8988T (cell line): ENCODE measurements around the gene HABP4.

ENCODE experiments used
- DNase-seq: peaks from one replicate; pipeline ENCODE4 v3.0.0; 2011

Gene HABP4

DNA sequence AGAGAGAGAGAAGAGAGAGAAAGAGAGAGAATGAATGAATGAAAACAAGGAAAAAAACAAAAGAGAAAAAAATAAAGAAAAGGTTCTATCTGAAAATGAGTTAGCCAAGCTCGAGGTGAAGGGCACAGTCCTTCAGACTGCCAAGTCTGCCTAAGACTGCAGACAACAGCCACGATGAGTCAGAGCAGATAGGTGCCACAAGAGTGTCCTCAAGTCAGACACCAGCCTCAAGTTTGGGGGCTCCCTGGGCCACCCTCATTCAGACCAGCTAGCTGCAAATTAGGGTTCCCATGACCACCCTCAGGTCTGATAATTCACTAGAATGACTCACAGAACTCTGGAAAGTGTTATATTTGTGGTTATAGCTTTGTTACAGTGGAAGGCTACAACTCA is 13.9 kb upstream of the HABP4 start:
- no peak for DNase-seq

DNA sequence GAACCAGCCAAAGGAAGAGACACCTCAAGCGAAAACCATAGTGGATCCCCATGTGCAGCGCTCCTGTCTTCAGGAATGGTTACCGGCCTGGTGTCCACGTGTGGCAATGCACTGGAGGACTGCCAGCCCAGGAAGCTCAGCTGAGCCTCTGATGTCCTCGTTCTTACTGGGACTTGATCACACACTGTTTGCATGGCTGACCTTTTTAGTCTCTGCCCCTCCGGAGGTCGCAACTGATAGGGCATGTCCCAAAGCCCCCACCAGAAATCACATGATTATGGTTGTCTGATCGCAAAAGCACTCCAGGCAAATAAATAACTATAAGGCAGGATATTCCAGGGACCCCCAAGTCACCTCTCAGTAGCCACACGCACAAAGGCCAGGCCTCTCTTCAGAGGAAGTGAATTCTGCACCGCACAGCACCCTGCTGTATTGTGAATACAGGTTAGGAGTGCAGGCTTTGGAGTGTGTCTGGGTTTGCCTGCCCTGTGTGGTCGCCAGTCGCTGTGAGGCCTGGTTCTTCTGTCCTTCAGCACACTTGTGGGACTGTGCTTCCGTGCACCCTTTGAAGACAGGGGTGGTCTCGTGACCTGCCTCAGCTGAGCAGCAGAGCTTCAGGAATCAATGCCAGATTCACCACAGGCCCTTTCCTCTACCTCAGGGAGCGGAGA is 13.4 kb upstream of the HABP4 start:
- no peak for DNase-seq

DNA sequence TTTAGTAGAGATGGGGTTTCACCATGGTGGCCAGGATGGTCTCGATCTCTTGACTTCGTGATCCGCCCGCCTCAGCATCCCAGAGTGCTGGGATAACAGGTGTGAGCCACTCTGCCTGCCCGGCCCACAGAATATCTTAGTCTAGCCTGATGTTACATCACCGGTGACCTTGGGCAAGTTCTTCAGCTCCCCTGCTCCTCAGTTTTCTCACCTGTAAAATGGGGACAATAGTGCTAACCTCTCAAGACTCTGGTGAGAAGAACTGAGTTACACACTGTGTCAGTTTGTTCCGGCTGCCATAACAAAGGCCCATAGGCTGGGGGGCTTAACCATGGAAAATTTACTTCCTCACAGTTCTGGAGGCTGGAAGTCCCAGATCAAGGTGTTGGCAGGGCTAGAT is 12.5 kb upstream of the HABP4 start:
- DNase-seq, result no peak

DNA sequence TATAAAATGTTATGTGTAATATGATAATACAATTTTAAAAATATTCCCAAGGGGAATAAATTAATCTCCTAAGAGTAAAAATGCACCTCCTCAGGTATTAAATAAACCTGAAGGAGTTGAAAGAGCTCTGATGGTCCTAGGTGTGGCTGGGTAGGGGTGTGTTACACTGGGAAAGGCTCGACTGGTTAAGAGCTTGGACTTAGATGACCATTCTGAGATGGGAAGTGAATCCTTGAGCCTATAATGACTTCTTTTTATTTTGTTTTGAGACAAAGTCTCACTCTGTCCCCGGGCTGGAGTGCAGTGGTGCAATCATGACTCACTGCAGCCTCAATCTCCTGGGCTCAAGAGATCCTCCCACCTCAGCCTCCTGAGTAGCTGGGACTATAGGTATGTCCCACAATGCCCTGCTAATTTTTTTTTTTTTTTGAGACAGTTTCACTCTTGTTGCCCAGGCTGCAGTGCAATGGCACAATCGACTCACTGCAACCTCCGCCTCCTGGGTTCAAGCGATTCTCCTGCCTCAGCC is 9.2 kb upstream of the HABP4 start:
- no peak for DNase-seq

DNA sequence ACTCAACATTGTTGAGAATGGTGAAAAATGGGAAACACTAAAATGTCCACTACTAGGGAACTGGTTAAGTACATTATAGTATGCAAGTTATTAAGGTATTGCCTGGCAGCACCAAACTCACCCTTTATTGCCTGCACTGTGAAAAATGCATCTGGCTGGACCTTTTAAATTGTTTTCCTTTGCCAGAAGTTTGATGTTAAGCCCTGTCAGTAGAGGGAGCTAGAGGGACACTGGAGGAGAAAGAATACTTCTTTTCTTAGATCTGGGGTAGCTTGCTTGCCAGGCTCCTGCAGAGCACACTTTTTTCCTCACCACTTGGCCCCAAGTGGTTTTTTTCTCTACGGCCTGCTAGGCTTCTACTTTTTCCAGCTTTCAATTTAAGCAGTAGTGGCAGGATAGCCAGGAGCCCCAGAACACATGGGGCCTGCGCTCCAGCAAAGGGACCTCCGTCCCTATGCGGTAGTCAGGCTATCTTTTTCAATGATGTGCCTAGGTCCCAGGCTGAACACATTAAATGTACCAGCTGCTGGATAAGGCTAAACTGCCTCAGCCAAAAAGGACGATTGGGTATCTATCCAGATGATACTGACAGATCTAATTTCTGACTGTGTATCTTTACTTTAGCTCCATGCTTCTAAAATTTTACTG is 8.0 kb upstream of the HABP4 start:
- DNase-seq, result no peak

DNA sequence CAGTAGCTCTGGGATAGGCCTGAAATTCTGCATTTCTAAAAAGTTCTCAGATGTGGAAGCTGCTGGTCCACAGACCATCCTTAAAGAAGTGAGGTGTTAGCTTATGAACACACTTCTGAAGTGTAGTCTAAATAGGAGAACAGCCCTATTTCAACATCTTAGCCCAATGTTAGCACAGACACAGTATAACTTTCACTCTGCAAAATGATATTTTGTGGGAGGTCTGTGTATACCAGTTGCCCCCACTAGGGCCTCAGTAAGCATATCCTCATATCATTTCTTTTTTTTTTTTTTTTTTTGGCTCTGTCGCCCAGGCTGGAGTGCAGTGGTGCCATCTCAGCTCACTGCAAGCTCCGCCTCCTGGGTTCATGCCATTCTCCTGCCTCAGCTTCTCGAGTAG is 7.5 kb upstream of the HABP4 start:
- DNase-seq, result no peak

DNA sequence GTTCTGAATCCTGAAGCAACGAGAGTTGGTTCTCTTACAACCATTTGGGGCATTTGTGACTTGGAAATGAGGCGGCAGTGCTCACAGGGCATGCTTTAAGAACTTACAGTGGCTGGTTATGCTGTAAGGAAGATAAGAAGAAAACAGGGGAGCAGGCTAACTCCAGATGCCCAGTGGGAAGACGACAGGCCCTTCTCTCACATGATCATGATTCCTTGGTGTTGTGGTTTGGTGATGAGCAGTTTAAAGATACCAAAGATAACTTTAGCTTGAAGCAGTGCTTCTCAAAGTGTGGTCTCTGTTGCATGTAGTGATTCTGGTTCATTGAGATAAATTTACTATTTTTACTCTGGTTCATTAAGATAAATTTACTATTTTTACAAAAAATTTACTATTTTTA is 2.6 kb upstream of the HABP4 start:
- no peak for DNase-seq

DNA sequence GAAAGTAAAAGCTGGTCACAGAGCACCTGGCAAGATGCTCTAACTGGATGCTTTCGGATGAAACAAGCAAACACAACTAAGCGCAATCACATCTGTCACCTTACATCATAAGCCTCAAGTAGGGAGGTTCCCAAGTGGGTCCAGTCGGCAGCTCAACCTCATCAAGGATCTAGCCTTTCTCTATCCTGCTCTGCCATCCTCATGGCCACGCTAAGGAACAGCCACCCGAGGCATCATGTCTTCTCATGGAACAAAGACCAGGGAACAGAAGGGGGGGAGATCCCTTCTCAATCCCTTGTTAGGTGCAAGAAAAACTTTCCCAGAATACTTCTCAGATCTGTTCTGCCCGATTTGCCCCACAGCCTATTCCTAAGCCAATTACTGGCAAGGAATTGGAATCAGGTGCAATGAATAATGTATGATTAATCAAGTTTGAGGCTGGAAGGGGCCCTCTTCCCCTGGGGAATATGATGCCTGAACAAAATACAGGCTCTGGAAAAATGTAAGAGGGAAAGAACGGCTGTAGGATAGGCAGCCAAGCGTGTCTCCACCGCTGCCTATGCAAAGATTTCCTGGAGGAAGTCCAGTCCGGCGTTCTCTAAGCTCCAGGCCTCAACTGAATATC is 1.3 kb upstream of the HABP4 start:
- DNase-seq, result no peak

DNA sequence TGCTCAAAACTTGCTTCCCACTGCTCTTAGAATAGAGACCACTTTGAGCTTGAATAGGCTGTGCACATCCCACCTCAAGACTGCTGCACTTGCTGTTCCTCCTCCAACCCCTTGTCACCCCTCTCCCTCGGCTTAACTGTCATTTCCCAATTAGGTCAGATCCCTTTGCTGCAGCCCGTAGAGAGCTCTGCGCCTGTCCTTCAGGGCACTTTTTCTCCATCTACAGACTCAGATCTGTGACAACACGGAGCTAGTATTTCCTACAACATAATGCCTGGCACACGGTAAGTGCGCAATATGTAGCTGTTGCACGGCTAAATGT is 485 bp upstream of the HABP4 start:
- DNase-seq, result no peak

DNA sequence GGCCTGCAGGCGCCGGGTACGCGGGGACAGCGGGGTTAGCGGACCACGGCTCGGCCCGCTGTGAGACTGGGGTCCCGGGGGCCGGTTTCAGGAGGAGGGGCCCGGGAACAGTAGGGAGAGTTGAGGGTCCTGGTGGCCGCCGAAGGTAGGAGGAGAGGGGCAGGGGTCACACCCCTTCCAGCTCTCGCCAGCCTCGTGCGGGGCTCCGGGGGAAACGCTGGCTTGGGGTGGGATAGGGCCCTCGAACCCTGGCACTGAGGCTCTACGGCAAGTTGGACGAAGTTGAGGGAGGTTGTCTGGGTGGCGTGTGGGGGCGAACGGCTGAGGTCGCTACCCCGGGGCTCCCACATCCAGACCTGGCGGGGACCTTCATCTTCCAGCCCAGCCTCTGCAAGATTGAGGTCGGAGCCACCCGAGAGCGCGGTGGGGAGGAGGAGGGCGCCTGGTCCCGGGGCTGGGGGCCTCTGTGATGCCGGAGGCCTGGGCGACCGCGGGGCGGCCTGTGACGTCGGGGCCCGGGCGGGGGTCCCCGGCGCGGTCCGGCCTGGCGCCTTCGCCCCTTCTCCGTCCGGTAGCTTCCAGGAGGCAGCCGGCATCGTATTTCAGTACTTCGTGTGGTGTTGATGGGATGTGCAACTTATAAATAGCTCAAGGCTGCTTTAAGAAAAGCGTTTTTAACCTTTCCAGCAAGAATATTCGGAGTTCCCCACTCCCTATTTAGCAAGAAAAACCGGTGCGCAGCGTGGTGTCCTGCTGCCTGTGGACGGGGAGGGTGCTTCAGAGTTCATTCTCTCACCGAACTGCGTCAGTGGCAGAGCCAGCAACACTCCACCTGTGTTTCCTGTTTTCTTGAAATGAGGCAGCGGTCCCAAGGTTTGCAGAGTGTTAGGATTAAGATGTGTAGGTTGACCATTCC is 902 bp downstream of the HABP4 start:
- DNase-seq, result peak; percentile 46

DNA sequence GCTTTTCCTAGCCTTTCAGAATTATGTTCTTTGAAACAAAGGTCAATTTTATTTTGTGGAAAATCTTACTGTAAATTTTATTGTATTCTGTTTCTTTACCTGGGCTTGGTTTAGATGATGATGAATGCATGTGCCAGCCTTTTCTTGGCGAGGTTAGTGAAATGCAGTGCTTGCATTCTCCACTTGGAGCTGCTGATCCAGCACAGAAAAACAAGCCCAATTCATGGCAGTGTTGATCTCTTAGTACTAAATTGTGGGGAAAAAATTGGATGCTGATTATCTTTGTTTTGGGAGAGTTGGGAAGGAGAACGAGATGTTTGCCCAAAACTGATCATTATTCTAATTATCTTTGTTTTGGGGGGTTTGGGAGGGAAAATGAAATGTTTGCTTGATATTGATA is 3.7 kb downstream of the HABP4 start:
- DNase-seq, result peak; percentile 49

DNA sequence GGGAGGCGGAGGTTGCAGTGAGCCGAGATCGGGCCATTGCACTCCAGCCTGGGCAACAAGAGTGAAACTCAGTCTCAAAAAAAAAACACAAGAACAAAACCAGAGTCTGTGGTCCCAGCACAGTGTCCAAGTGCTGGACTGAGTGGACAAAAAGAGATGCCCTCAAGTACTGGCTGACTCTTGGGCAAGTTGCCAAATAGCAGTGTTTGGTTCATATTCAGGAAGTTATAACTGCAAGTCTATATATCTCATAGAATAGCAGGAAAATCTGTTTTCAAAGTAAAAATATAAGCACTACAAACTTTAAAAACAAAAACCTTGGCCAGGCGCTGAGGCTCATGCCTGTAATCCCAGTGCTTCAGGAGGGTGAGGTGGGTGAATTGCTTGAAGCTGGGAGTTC is 7.3 kb downstream of the HABP4 start:
- no peak for DNase-seq

DNA sequence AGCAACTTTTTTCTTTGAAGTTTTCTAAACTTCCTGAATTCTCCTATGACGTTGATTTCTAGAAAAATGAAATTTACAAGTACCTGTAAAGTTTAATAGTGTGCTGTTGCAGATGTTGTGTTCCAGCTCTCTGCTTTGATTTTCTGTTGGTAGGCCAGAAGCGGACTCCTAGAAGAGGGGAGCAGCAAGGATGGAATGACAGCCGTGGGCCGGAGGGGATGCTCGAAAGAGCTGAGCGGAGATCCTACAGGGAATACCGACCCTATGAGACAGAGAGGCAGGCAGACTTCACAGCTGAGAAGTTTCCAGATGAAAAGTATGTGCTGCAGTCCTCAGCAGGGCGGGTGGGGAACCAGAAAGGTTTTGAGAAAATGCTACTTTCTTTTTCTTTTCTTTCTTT is 8.3 kb downstream of the HABP4 start:
- DNase-seq, result no peak

DNA sequence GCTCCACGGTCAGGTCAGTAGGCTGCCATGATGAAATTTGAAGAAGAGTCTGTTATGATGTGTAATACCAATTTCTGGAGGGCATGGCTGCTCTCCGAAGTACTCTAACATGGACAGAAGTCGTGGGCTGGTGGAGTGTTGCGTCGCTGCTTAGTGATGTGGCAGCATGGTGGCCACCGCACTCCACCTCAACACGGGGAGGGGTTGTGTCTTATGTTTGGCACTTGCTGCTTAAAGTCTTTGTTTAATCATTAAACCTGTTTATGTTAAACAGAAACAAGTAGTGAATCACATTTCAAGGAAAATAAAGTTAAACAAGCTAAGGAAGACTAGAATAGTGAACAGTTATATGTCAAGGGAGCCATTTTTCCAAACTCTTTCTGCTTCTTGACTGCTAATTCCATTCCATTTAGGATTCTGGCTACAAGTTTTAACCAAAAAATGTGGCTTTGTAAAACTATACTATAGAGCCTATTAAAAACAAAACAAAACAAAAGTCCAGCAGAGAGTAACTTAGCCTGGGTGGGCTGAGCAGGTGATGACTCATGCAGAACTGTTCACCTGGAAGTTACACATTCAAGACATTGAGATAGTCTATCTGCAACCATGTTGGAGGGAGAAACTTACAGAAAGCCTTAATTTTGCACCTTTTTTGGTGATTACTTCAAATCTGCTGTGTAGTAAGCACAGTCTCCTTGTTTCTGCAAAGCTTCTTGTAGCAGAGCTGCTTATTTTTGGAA is 9.5 kb downstream of the HABP4 start:
- DNase-seq, result no peak

DNA sequence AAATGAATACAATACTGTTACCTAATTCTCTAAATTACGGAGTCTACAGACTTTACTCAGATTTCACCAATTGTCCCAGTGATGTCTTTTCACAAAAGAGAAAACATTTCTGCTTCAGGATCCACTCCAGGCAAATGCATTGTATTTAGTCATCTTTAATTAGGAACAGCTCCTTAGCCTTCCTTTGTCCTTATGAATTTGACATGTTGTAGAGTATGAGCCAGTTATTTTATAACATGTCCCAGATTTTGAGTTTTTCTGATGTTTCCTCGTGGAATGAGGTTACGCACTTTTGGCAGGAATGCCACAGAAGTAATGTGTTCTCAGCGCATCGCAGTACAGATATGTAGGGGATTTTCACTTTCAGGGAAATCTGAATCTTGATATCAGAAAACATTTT is 10.5 kb downstream of the HABP4 start:
- DNase-seq, result no peak

DNA sequence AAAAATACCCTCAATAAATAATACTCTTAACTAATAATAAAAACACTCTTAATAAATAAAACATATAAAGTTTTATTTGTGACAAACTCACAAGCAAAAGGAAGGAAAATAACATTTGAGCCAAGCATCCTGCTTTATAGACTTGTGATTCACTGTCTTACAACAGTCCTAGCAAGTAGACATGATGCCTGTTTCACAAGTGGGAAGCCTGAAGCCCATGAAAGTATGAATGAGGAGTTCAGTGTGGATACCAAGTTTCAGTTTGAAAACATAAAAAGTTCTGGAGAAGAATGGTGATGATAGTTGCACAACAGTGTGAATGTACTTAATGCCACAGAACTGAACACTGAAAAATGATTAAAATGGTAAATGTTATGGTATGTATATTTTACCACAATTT is 10.9 kb downstream of the HABP4 start:
- DNase-seq, result no peak

DNA sequence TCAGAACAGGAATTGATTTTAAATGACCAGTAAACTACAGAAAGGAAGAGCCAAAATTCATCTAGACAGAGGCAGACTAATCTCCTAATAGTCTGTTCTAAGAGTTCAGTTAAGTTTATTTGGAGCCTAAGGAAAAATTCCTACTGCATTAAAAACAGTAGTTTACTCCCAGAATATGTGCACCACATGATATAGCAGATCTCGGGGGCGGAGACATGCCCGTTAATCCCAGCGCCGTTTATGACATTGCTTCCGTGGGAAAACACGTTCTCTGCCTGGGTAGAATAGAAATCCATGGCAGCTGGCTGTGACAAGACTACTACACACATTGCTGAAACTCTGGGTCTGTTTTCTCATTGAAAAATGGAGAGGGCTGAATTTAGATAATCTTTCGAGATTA is 11.4 kb downstream of the HABP4 start:
- no peak for DNase-seq

DNA sequence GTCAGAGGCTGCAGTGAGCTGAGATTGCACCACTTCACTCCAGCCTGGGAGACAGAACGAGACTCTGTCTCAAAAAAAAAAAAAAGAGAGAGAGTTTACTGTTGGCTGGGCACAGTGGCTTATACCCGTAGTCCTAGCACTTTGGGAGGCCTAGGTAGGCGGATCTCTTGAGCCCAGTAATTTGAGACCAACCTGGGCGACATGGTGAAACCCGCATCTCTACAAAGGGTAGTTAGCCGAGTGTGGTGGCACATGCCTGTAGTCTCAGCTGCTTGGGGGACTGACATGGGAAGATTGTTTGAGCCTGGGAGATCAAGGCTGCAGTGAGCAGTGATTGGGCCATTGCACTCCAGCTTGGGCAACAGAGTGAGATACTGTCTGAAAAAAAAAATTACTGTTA is 12.6 kb downstream of the HABP4 start:
- no peak for DNase-seq

DNA sequence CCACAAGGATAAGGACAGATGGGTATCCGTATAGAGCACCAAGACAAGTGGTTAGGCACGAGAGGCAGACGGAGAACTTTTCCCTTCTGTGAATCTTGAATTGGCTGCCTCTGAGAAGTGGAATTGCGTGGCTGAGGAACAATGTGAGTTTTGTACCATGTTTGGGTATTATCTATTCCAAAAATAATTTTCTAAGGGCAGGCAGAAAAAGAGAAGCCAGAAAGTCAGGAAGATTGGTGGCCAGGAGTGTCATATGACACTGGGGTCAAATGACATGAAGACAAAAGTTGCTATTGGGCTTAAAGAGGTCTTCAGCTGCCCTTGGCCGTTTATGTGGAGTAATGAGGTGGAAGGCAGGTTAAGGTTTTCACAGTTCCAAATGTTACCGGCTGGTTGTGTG is 14.5 kb downstream of the HABP4 start:
- no peak for DNase-seq

DNA sequence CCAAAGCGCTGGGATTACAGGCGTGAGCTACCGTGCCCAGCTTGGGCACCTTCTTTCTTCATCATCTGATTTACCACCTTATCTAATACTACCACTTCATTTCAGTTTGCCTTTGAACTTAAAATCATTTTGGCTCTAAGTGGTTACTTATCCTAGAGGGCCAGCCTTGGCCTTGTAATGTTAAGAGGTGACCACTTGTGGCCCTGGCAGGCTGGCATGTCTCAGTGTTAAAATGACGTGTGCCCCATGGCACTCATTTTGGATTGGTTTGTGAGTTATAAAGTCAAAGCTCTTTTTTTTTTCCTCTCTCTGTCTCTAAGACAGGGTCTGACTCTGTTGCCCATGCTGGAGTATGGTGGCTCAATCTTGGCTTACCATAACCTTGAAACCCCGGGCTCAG is 17.8 kb downstream of the HABP4 start:
- DNase-seq, result no peak

DNA sequence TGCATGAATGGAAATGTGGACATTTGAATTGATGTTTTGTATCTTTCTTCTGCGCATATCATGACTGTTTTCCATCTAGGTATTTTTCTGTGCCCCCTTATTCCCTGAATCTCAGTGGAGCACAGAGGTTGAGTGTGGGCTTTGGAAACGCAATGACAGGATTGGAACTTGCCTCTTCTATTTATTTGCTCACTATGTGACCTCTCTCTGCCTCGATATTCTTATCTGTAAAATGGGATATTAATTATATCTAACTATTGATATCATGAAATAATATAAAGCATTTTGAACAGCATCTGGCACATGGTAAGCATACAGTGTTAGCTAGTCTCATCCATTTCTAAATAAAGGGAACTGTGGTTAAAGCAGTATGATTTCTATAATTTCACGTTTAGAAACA is 26.0 kb downstream of the HABP4 start:
- no peak for DNase-seq

DNA sequence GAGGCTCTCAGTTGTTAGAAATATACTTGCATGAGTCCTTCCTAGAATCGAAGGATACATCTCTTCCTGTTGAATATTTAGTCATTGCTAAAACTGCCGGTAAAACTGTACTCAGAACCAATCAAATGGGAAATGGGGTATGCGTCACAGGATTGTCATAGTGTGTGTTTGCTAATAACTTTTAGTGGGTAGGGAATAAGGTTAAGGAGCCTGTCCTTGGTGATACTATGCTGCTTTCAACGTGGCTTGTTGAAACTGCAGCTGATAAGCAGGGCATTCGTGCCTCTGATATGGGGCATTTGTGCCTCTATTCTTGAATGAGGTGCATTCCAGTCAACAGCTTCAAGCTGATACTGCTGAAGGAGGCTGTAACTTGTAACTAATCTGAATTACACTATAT is 26.6 kb downstream of the HABP4 start:
- DNase-seq, result no peak

DNA sequence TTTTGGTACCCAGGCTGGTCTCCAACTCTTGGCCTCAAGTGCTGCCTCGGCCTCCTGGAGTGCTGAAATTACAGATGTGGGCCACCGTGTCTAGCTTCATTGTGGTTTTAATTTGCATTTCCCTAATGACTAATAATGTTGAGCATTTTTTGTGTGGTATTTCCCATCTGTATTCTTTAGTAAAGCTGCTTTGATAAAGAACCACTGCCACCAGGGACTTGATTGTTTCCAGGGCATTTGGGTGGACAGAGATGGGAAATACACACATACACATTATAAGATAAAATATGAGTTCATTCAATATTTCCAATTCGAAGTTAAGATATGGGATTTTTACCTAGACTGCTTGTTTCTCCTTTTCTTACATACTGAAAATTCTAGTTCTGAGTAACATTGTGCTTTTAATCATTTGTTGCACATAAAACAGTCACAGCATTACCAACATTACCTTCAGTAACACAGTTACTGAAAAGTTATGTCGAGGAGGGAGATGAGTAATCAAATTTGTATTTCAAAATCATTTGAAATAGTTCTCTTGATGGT is 28.9 kb downstream of the HABP4 start:
- DNase-seq, result no peak
